ENCODE data around the gene TNXB. TPM values are rescaled to one million over a fixed set of nuclear protein-coding genes. Genes with fewer than 3 reads are reported as not detected.
"Not testable (repeated sequence)": the region's sequence is repeated elsewhere in the genome, so short reads cannot be mapped to it uniquely, and the experiment has no call there.

TNXB gene
- total RNA-seq, 1 donor from 2014 or later = 130 TPM

- H3K4me3 ChIP-seq (ENCODE audit: low read length in 3 of 3); H3K4me1 ChIP-seq (ENCODE audit: control insufficient read depth in 3 of 3, insufficient read depth in 3 of 3, low read length in 3 of 3); H3K27ac ChIP-seq (ENCODE audit: low read depth, low read length); H3K27me3 ChIP-seq (ENCODE audit: control insufficient read depth in 3 of 3, insufficient read depth in 3 of 3, low read length in 3 of 3); H3K9me3 ChIP-seq (ENCODE audit: control insufficient read depth in 3 of 3, low read length in 3 of 3); H3K9ac ChIP-seq (ENCODE audit: low read depth in 1 of 3, low read length in 3 of 3); H3K36me3 ChIP-seq (ENCODE audit: control insufficient read depth in 3 of 3, insufficient read depth in 3 of 3, low read length in 3 of 3): not testable (repeated sequence)
Observed at GRCh38 chr6:32035283-32036013, 73.7 kb downstream of the TNXB start.

DNA sequence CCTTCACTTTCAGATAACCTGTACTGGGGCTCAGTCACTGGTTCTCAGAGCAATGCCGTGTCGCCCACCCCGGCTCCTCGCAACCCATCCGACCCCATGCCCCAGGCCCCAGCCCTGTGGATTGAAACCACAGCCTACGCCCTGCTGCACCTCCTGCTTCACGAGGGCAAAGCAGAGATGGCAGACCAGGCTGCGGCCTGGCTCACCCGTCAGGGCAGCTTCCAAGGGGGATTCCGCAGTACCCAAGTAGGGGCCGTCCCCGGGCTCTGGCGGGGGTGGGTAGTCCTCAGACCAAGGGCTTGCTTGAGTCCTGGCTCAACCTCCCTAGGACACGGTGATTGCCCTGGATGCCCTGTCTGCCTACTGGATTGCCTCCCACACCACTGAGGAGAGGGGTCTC is 79.6 kb downstream of the TNXB start:
- not testable (repeated sequence) for H3K9me3 ChIP-seq (ENCODE audit: control insufficient read depth in 3 of 3, low read length in 3 of 3); H3K4me3 ChIP-seq (ENCODE audit: low read length in 3 of 3); H3K9ac ChIP-seq (ENCODE audit: low read depth in 1 of 3, low read length in 3 of 3); H3K36me3 ChIP-seq (ENCODE audit: control insufficient read depth in 3 of 3, insufficient read depth in 3 of 3, low read length in 3 of 3); H3K27me3 ChIP-seq (ENCODE audit: control insufficient read depth in 3 of 3, insufficient read depth in 3 of 3, low read length in 3 of 3); H3K4me1 ChIP-seq (ENCODE audit: control insufficient read depth in 3 of 3, insufficient read depth in 3 of 3, low read length in 3 of 3); H3K27ac ChIP-seq (ENCODE audit: low read depth, low read length)

GRCh38 chr6:32028631-32029030 is 80.5 kb downstream of the TNXB start:
- not testable (repeated sequence) for H3K9ac ChIP-seq (ENCODE audit: low read depth in 1 of 3, low read length in 3 of 3); H3K9me3 ChIP-seq (ENCODE audit: control insufficient read depth in 3 of 3, low read length in 3 of 3); H3K27me3 ChIP-seq (ENCODE audit: control insufficient read depth in 3 of 3, insufficient read depth in 3 of 3, low read length in 3 of 3); H3K36me3 ChIP-seq (ENCODE audit: control insufficient read depth in 3 of 3, insufficient read depth in 3 of 3, low read length in 3 of 3); H3K27ac ChIP-seq (ENCODE audit: low read depth, low read length); H3K4me3 ChIP-seq (ENCODE audit: low read length in 3 of 3); H3K4me1 ChIP-seq (ENCODE audit: control insufficient read depth in 3 of 3, insufficient read depth in 3 of 3, low read length in 3 of 3)

GRCh38 chr6:32022100-32022499 is 87.0 kb downstream of the TNXB start:
- not testable (repeated sequence) for H3K27ac ChIP-seq (ENCODE audit: low read depth, low read length); H3K36me3 ChIP-seq (ENCODE audit: control insufficient read depth in 3 of 3, insufficient read depth in 3 of 3, low read length in 3 of 3); H3K4me1 ChIP-seq (ENCODE audit: control insufficient read depth in 3 of 3, insufficient read depth in 3 of 3, low read length in 3 of 3)

DNA sequence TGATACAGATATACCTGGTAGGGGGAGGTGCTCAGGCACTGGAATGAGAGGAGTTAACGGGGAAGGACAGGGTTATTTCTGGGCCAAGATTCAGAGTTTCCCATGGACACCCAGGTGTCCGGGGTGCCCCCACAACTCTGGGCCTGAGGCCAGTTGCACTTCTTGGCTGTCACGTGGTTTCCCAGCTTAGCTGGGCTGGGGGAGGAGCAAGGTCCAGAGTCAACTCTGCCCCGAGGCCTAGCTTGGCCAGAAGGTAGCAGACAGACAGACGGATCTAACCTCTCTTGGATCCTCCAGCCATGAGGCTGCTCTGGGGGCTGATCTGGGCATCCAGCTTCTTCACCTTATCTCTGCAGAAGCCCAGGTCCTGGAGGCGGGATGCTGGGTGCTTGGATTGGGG is 94.6 kb downstream of the TNXB start, which contains the start of gene C4B:
TSS of gene C4B (plus strand) at position 249 of the 400 bp plus-strand sequence. CDS start at position 300, 51 bp downstream.
- H3K4me3 ChIP-seq (ENCODE audit: low read length in 3 of 3); H3K27ac ChIP-seq (ENCODE audit: low read depth, low read length); H3K27me3 ChIP-seq (ENCODE audit: control insufficient read depth in 3 of 3, insufficient read depth in 3 of 3, low read length in 3 of 3); H3K36me3 ChIP-seq (ENCODE audit: control insufficient read depth in 3 of 3, insufficient read depth in 3 of 3, low read length in 3 of 3); H3K9ac ChIP-seq (ENCODE audit: low read depth in 1 of 3, low read length in 3 of 3); H3K9me3 ChIP-seq (ENCODE audit: control insufficient read depth in 3 of 3, low read length in 3 of 3); H3K4me1 ChIP-seq (ENCODE audit: control insufficient read depth in 3 of 3, insufficient read depth in 3 of 3, low read length in 3 of 3): not testable (repeated sequence)

More at GRCh38 chr6:32022100-32022499, 87.0 kb downstream of the TNXB start:
- H3K27me3 ChIP-seq (ENCODE audit: control insufficient read depth in 3 of 3, insufficient read depth in 3 of 3, low read length in 3 of 3); H3K9ac ChIP-seq (ENCODE audit: low read depth in 1 of 3, low read length in 3 of 3); H3K4me3 ChIP-seq (ENCODE audit: low read length in 3 of 3); H3K9me3 ChIP-seq (ENCODE audit: control insufficient read depth in 3 of 3, low read length in 3 of 3): not testable (repeated sequence)

DNA sequence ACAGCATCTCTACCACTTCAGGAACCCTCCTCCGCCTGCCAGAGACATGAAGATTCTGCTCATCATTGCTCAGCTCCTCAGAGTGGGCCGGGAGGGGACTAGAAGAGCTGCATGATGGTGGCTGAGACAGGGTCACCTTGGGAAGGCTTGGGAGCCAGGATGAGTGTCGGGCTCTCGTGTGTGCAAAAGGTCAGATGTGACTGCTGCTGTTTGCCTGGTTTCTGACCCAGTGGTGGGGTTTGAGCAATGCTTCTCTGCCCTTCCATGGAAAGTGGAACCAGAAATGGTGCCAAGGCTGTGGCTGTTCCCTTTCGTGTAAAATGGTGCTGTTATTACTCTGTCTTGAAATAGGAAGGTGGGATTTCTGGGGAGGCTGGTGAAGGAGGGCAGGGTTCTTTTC is 95.4 kb downstream of the TNXB start:
- not testable (repeated sequence) for H3K36me3 ChIP-seq (ENCODE audit: control insufficient read depth in 3 of 3, insufficient read depth in 3 of 3, low read length in 3 of 3); H3K4me3 ChIP-seq (ENCODE audit: low read length in 3 of 3); H3K9me3 ChIP-seq (ENCODE audit: control insufficient read depth in 3 of 3, low read length in 3 of 3); H3K27me3 ChIP-seq (ENCODE audit: control insufficient read depth in 3 of 3, insufficient read depth in 3 of 3, low read length in 3 of 3); H3K4me1 ChIP-seq (ENCODE audit: control insufficient read depth in 3 of 3, insufficient read depth in 3 of 3, low read length in 3 of 3); H3K27ac ChIP-seq (ENCODE audit: low read depth, low read length); H3K9ac ChIP-seq (ENCODE audit: low read depth in 1 of 3, low read length in 3 of 3)

DNA sequence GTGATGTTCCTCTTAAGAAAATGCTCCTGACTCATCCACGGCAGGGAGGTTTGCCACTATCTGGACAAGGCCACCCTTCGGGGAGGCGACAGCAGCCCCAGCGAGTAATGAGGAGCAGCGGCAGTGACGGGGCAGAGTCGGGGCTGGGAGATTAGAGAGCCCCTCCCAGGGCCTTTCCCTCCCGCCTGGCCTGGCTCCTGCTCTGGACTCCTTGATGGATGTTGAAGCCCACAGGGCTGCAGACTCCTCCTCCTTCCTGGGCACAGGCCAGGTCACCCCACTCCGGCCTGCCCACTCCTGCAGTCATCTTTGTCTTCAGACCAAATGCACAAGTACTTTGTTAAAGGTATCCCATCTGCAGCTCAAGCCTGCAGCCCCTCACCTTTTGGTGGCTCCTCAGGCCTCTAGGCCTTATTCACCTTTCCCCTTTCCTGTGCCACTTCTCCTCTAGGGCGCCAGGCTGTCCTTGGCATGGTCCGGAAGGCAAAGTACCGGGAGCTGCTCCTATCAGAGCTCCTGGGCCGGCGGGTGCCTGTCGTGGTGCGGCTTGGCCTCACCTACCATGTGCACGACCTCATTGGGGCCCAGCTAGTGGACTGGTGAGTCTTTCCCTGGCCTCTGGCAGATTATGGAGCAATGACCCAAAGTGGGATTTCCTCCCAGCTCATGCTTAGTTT is 96.1 kb downstream of the TNXB start:
- H3K27ac ChIP-seq (ENCODE audit: low read depth, low read length); H3K9me3 ChIP-seq (ENCODE audit: control insufficient read depth in 3 of 3, low read length in 3 of 3); H3K9ac ChIP-seq (ENCODE audit: low read depth in 1 of 3, low read length in 3 of 3); H3K4me3 ChIP-seq (ENCODE audit: low read length in 3 of 3); H3K36me3 ChIP-seq (ENCODE audit: control insufficient read depth in 3 of 3, insufficient read depth in 3 of 3, low read length in 3 of 3); H3K4me1 ChIP-seq (ENCODE audit: control insufficient read depth in 3 of 3, insufficient read depth in 3 of 3, low read length in 3 of 3); H3K27me3 ChIP-seq (ENCODE audit: control insufficient read depth in 3 of 3, insufficient read depth in 3 of 3, low read length in 3 of 3): not testable (repeated sequence)

- H3K9ac ChIP-seq (ENCODE audit: low read depth in 1 of 3, low read length in 3 of 3); H3K27me3 ChIP-seq (ENCODE audit: control insufficient read depth in 3 of 3, insufficient read depth in 3 of 3, low read length in 3 of 3); H3K27ac ChIP-seq (ENCODE audit: low read depth, low read length); H3K36me3 ChIP-seq (ENCODE audit: control insufficient read depth in 3 of 3, insufficient read depth in 3 of 3, low read length in 3 of 3); H3K9me3 ChIP-seq (ENCODE audit: control insufficient read depth in 3 of 3, low read length in 3 of 3); H3K4me3 ChIP-seq (ENCODE audit: low read length in 3 of 3); H3K4me1 ChIP-seq (ENCODE audit: control insufficient read depth in 3 of 3, insufficient read depth in 3 of 3, low read length in 3 of 3): not testable (repeated sequence)
Observed at GRCh38 chr6:32010856-32011530, 98.1 kb downstream of the TNXB start.

DNA sequence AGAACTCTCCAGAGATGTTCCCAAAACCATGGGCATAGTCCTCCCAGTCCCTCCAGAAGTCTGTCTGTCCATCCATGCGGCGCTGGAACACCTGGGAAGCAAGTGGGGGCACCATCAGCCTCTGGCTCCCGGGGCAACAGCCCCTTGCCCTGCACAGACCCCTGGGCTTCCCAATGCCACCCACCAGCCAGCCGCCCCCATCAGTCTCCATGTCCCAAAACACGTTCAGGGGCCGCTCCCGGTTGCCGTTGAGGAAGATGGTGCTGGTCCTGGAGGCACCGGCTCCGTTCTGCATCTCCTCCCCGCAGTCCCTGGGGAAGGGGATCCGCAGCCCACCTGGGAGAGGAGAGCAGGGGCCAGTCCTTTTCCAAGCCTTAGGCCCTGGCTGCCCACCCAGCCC is 99.6 kb downstream of the TNXB start:
- not testable (repeated sequence) for H3K9me3 ChIP-seq (ENCODE audit: control insufficient read depth in 3 of 3, low read length in 3 of 3); H3K27ac ChIP-seq (ENCODE audit: low read depth, low read length); H3K27me3 ChIP-seq (ENCODE audit: control insufficient read depth in 3 of 3, insufficient read depth in 3 of 3, low read length in 3 of 3); H3K9ac ChIP-seq (ENCODE audit: low read depth in 1 of 3, low read length in 3 of 3); H3K4me3 ChIP-seq (ENCODE audit: low read length in 3 of 3); H3K36me3 ChIP-seq (ENCODE audit: control insufficient read depth in 3 of 3, insufficient read depth in 3 of 3, low read length in 3 of 3); H3K4me1 ChIP-seq (ENCODE audit: control insufficient read depth in 3 of 3, insufficient read depth in 3 of 3, low read length in 3 of 3)

GRCh38 chr6:32008616-32009015 is 100.5 kb downstream of the TNXB start:
- H3K27me3 ChIP-seq (ENCODE audit: control insufficient read depth in 3 of 3, insufficient read depth in 3 of 3, low read length in 3 of 3); H3K9me3 ChIP-seq (ENCODE audit: control insufficient read depth in 3 of 3, low read length in 3 of 3); H3K9ac ChIP-seq (ENCODE audit: low read depth in 1 of 3, low read length in 3 of 3); H3K27ac ChIP-seq (ENCODE audit: low read depth, low read length); H3K4me1 ChIP-seq (ENCODE audit: control insufficient read depth in 3 of 3, insufficient read depth in 3 of 3, low read length in 3 of 3); H3K4me3 ChIP-seq (ENCODE audit: low read length in 3 of 3); H3K36me3 ChIP-seq (ENCODE audit: control insufficient read depth in 3 of 3, insufficient read depth in 3 of 3, low read length in 3 of 3): not testable (repeated sequence)

Data from skeletal muscle tissue (tissue), 4 donors.